HCT116 (cell line): ENCODE results near the gene SH3TC2. TPM values are rescaled to one million over a fixed set of nuclear protein-coding genes. Genes with fewer than 3 reads are reported as not detected.

Source experiments
- ATAC-seq: fragments of 200-7000 bp; cut with Tn5 transposase; 2 replicates; pipeline ENCODE4 v1.9.1; 2020; ENCODE audit warnings: mild to moderate bottlenecking, moderate library complexity
- BruUV-seq: library from RNA; stranded (reverse); fragments of 400-500 nt; replicated peaks from 2 replicates; lab custom pipeline; 2021; lab: Mats Ljungman, UMichigan
- CTCF ChIA-PET: fragments of 300-600 bp; sonication (Branson Sonifier 250); formaldehyde crosslinking; loops from one replicate; lab custom pipeline; 2021; ENCODE audit warnings: antibody characterized with exemption; lab: Charles Lee
- POLR2A ChIA-PET: fragments of 300-600, 350-600 bp; sonication (Branson Sonifier 250); formaldehyde crosslinking; loops from one replicate; lab custom pipeline; 2021; ENCODE audit warnings: antibody characterized with exemption; lab: Charles Lee
- RAD21 ChIA-PET, 2 experiments: fragments of 300-600 bp; sonication (Branson Sonifier 250); formaldehyde crosslinking; loops; one replicate each; lab custom pipeline; 2023; ENCODE audit warnings: low total read pairs in 2 of 2; ENCODE audit not compliant: uncharacterized antibody in 2 of 2, unreplicated experiment in 2 of 2, low non-redundant PET in 1 of 2; lab: Charles Lee
- DNase-seq: peaks from one replicate; pipeline ENCODE4 v3.0.0-alpha.2; 2010; ENCODE audit warnings: low read depth, low spot score
- H2AFZ ChIP-seq: fragments of 200-600 bp; shearing (Covaris generic), sonication (generic); 2 replicates; pipeline ENCODE4 v1.6.1; 2017; ENCODE audit warnings: low read depth, mixed run types, mixed read lengths, antibody characterized with exemption, low read length; ENCODE audit not compliant: poor library complexity, severe bottlenecking
- H3K27ac ChIP-seq: 2 replicates; pipeline ENCODE4 v1.5.1; 2012; ENCODE audit warnings: low read depth, low read length
- H3K27me3 ChIP-seq: fragments of 200-600 bp; sonication (generic); 2 replicates; pipeline ENCODE4 v1.6.1; 2016; ENCODE audit warnings: mixed run types, low read length, mixed read lengths; ENCODE audit not compliant: insufficient read depth
- H3K36me3 ChIP-seq, 2 experiments: fragments of 200-500 bp in 1 of 2; fragments of 200-600 bp in 1 of 2; sonication (Bioruptor generic) in 1 of 2; sonication (generic) in 1 of 2; 2 replicates each; pipeline versions ENCODE4 v1.5.1 to v1.6.1; 2014 to 2016; ENCODE audit warnings: low read length in 2 of 2, inconsistent platforms in 1 of 2, mixed read lengths in 1 of 2, mixed run types in 1 of 2; ENCODE audit not compliant: insufficient read depth in 2 of 2, control insufficient read depth in 1 of 2
- H3K4me1 ChIP-seq, 2 experiments: fragments of 200-600 bp in 1 of 2; sonication (generic) in 1 of 2; 2 replicates each; pipeline versions ENCODE4 v1.5.1 to v1.6.1; 2012 to 2017; ENCODE audit warnings: low read length in 2 of 2, inconsistent platforms in 1 of 2, mild to moderate bottlenecking in 1 of 2, mixed read lengths in 1 of 2, mixed run types in 1 of 2, moderate library complexity in 1 of 2; ENCODE audit not compliant: insufficient read depth in 2 of 2, control insufficient read depth in 1 of 2
- H3K4me2 ChIP-seq: fragments of 200-600 bp; sonication (generic); 2 replicates; pipeline ENCODE4 v1.6.1; 2017; ENCODE audit warnings: mixed run types, low read length, mixed read lengths
- H3K4me3 ChIP-seq, 2 experiments: fragments of 200-600 bp in 1 of 2; sonication (generic) in 1 of 2; replicated peaks in 1 of 2; 2 replicates each; pipeline ENCODE4 v1.5.1; 2011 to 2016; ENCODE audit warnings: low read length in 2 of 2, control low read depth in 1 of 2, low read depth in 1 of 2, mild to moderate bottlenecking in 1 of 2, mixed read lengths in 1 of 2, mixed run types in 1 of 2
- H3K79me2 ChIP-seq: fragments of 200-600 bp; sonication (generic); 2 replicates; pipeline ENCODE4 v1.6.1; 2017; ENCODE audit warnings: mild to moderate bottlenecking, mixed run types, low read length, moderate library complexity, mixed read lengths; ENCODE audit not compliant: insufficient read depth
- H3K9ac ChIP-seq: fragments of 200-600 bp; sonication (generic); 2 replicates; pipeline ENCODE4 v1.6.1; 2016; ENCODE audit warnings: low read length, mixed read lengths
- H3K9me2 ChIP-seq: fragments of 200-600 bp; sonication (generic), shearing (Covaris generic); 2 replicates; pipeline ENCODE4 v1.6.1; 2017; ENCODE audit warnings: mixed run types, mild to moderate bottlenecking, moderate library complexity; ENCODE audit not compliant: insufficient read depth
- H3K9me3 ChIP-seq, 2 experiments: fragments of 200-500 bp in 1 of 2; fragments of 200-600 bp in 1 of 2; sonication (Bioruptor generic) in 1 of 2; sonication (generic) in 1 of 2; 2 replicates each; pipeline ENCODE4 v1.6.1; 2014 to 2017; ENCODE audit warnings: low read length in 2 of 2, mixed read lengths in 2 of 2, inconsistent platforms in 1 of 2, low read depth in 1 of 2, mild to moderate bottlenecking in 1 of 2, mixed run types in 1 of 2, moderate library complexity in 1 of 2; ENCODE audit not compliant: control insufficient read depth in 1 of 2, insufficient read depth in 1 of 2
- H4K20me1 ChIP-seq: fragments of 200-600 bp; sonication (generic), shearing (Covaris generic); 2 replicates; pipeline ENCODE4 v1.6.1; 2017; ENCODE audit warnings: mixed run types, mild to moderate bottlenecking, moderate library complexity; ENCODE audit not compliant: insufficient read depth
- CEBPB ChIP-seq: IDR thresholded peaks from 2 replicates; pipeline ENCODE4 v1.6.1; 2012; ENCODE audit warnings: low read depth
- EGR1 ChIP-seq: IDR thresholded peaks from 2 replicates; pipeline ENCODE4 v1.6.1; 2012; ENCODE audit warnings: low read depth
- EZH2 ChIP-seq: fragments of 200-600 bp; sonication (generic); IDR thresholded peaks from 2 replicates; pipeline ENCODE4 v1.6.1; 2017; ENCODE audit warnings: antibody characterized with exemption, mixed run types
- EZH2phosphoT487 ChIP-seq: fragments of 200-600 bp; IDR thresholded peaks from 2 replicates; pipeline ENCODE4 v1.6.1; 2018; ENCODE audit warnings: antibody characterized with exemption, borderline replicate concordance
- POLR2AphosphoS5 ChIP-seq: IDR thresholded peaks from 2 replicates; pipeline ENCODE4 v1.6.1; 2011; ENCODE audit warnings: mild to moderate bottlenecking, low read depth, low read length, moderate library complexity
- RAD21 ChIP-seq: IDR thresholded peaks from 2 replicates; pipeline ENCODE4 v1.6.1; 2012; ENCODE audit warnings: low read depth, mild to moderate bottlenecking
- SIN3A ChIP-seq: IDR thresholded peaks from 2 replicates; pipeline ENCODE4 v1.6.1; 2012; ENCODE audit warnings: low read depth
- SP1 ChIP-seq: IDR thresholded peaks from 2 replicates; pipeline ENCODE4 v1.6.1; 2012; ENCODE audit warnings: low read depth
- TCF7L2 ChIP-seq: IDR thresholded peaks from 2 replicates; pipeline ENCODE4 v1.7.0; 2011; ENCODE audit warnings: borderline replicate concordance, inconsistent platforms; ENCODE audit not compliant: insufficient read depth, insufficient read length; ENCODE audit errors: extremely low read depth
- ZBTB33 ChIP-seq: IDR thresholded peaks from 2 replicates; pipeline ENCODE4 v1.6.1; 2011; ENCODE audit warnings: mild to moderate bottlenecking, low read length, moderate library complexity; ENCODE audit not compliant: insufficient replicate concordance; ENCODE audit errors: extremely low read depth
- ZFX ChIP-seq: fragments of 450-650 bp; IDR thresholded peaks from 2 replicates; pipeline ENCODE4 v1.6.1; 2017
- ZNF274 ChIP-seq: fragments of 200-500 bp; sonication (Bioruptor generic); IDR thresholded peaks from 2 replicates; pipeline ENCODE4 v1.6.1; 2014; ENCODE audit warnings: mild to moderate bottlenecking, low read depth, low read length, inconsistent platforms
- intact Hi-C: fragments of 100-400 bp; cut with micrococcal nuclease; formaldehyde crosslinking; loops from 2 replicates; pipeline ENCODE4 v1.10.0; 2022
- total RNA-seq: library from RNA; stranded (reverse); gene quantifications from one replicate; pipeline ENCODE4 v1.2.1, GENCODE V29; 2021; ENCODE audit not compliant: unreplicated experiment

The SH3TC2 gene
- total RNA-seq, 1 experiment from 2014 or later, result 12.8 TPM

GRCh38 chr5:149015561-149015960 lies 47.3 kb downstream of the SH3TC2 start:
- H3K27ac ChIP-seq, result no peak overlapping the region
- H4K20me1 ChIP-seq, result no peaks in the 10 kb centered on the region
- H3K4me3 ChIP-seq, result no peak overlapping the region
- H3K9ac ChIP-seq, result no peak overlapping the region
- CTCF ChIA-PET, result no interaction called here
- no peaks in the 10 kb centered on the region for H3K79me2 ChIP-seq
- no peaks in the 10 kb centered on the region for H3K9me3 ChIP-seq
- no peaks in the 10 kb centered on the region for H3K27me3 ChIP-seq
- no TSS peak for BruUV-seq
- RAD21 ChIA-PET, result no interaction called here
- H3K36me3 ChIP-seq, result no peaks in the 10 kb centered on the region
- intact Hi-C loops, result no loop called here
- POLR2A ChIA-PET, result no interaction called here
- ATAC-seq (no peak), DNase-seq (no peak)
- H3K4me1 ChIP-seq, result peaks cover 0 to 9% of the 10 kb centered on the region in 2 experiments; a peak in 1 of 4 replicates
- no peak overlapping the region for H2AFZ ChIP-seq
- H3K4me2 ChIP-seq, result no peak overlapping the region
- TF ChIP-seq CEBPB (no peak), ZNF274 (no peak), TCF7L2 (no peak), EZH2phosphoT487 (no peak), SIN3A (no peak), ZBTB33 (no peak), EZH2 (no peak), RAD21 (no peak), ZFX (no peak), EGR1 (no peak), SP1 (no peak), POLR2AphosphoS5 (no peak)
- H3K9me2 ChIP-seq, result no peaks in the 10 kb centered on the region
